NCI-H2107 (cell line): ENCODE results near the gene NAT14.
"Not testable (repeated sequence)": the region's sequence is repeated elsewhere in the genome, so short reads cannot be mapped to it uniquely, and the experiment has no call there.

Experiments
- DNase-seq: peaks from one replicate; lab custom pipeline; 2025; lab: John Stamatoyannopoulos, UW

Gene NAT14

GRCh38 chr19:55486971-55487923 lies 2.3 kb downstream of the NAT14 start:
- DNase-seq, result no peak

GRCh38 chr19:55487924-55488687 lies 3.1 kb downstream of the NAT14 start, which contains the start of gene SSC5D:
Gene SSC5D, plus strand, starts transcription at chr19:55488436. Its CDS starts 154 bp downstream, at chr19:55488590.
- DNase-seq, result no peak

- DNase-seq, result no peak
Observed at GRCh38 chr19:55488986-55489710, 4.2 kb downstream of the NAT14 start.

GRCh38 chr19:55489711-55490477 lies 4.9 kb downstream of the NAT14 start:
- no peak for DNase-seq

- no peak for DNase-seq
Observed at GRCh38 chr19:55490478-55491432, 5.8 kb downstream of the NAT14 start.

GRCh38 chr19:55491546-55492360 lies 6.8 kb downstream of the NAT14 start:
- DNase-seq, result no peak

GRCh38 chr19:55492362-55492944 lies 7.5 kb downstream of the NAT14 start:
- peak; percentile 31 for DNase-seq

- no peak for DNase-seq
Observed at GRCh38 chr19:55493052-55493644, 8.2 kb downstream of the NAT14 start.

- DNase-seq, result no peak
Observed at GRCh38 chr19:55493645-55494171, 8.7 kb downstream of the NAT14 start.

- DNase-seq, result no peak
Observed at GRCh38 chr19:55494172-55494761, 9.3 kb downstream of the NAT14 start.

GRCh38 chr19:55495646-55496349 lies 10.8 kb downstream of the NAT14 start:
- no peak for DNase-seq

GRCh38 chr19:55496820-55497219 lies 11.8 kb downstream of the NAT14 start:
- not testable (repeated sequence) for DNase-seq

GRCh38 chr19:55497763-55498162 lies 12.8 kb downstream of the NAT14 start:
- no peak for DNase-seq

- DNase-seq, result no peak
Observed at GRCh38 chr19:55498246-55498840, 13.4 kb downstream of the NAT14 start.

GRCh38 chr19:55500368-55500952 lies 15.5 kb downstream of the NAT14 start:
- DNase-seq, result no peak

- no peak for DNase-seq
Observed at GRCh38 chr19:55502197-55502952, 17.4 kb downstream of the NAT14 start.
